NB4 (cell line): ENCODE results near the gene AFAP1.

Source experiments
- DNase-seq: peaks from one replicate; pipeline ENCODE4 v3.0.0; 2010; ENCODE audit warnings: low read depth
- H3K4me3 ChIP-seq: one replicate; pipeline ENCODE4 v1.5.1; 2011; ENCODE audit warnings: mild to moderate bottlenecking, low read depth, low read length, moderate library complexity
- CTCF ChIP-seq: IDR thresholded peaks from one replicate; pipeline ENCODE4 v1.5.1; 2012; ENCODE audit warnings: low read depth, low read length
- MYC ChIP-seq: IDR thresholded peaks from 2 replicates; pipeline ENCODE4 v1.6.1; 2011; ENCODE audit warnings: low read depth, low read length
- POLR2A ChIP-seq: IDR thresholded peaks from 2 replicates; pipeline ENCODE4 v1.6.1; 2011; ENCODE audit warnings: mild to moderate bottlenecking; ENCODE audit not compliant: insufficient read length; ENCODE audit errors: extremely low read depth
- TF ChIP-seq, protein P1 (sequence below): IDR thresholded peaks from 2 replicates; pipeline ENCODE4 v1.6.1; 2011; ENCODE audit warnings: low read depth, low read length

The AFAP1 gene

DNA sequence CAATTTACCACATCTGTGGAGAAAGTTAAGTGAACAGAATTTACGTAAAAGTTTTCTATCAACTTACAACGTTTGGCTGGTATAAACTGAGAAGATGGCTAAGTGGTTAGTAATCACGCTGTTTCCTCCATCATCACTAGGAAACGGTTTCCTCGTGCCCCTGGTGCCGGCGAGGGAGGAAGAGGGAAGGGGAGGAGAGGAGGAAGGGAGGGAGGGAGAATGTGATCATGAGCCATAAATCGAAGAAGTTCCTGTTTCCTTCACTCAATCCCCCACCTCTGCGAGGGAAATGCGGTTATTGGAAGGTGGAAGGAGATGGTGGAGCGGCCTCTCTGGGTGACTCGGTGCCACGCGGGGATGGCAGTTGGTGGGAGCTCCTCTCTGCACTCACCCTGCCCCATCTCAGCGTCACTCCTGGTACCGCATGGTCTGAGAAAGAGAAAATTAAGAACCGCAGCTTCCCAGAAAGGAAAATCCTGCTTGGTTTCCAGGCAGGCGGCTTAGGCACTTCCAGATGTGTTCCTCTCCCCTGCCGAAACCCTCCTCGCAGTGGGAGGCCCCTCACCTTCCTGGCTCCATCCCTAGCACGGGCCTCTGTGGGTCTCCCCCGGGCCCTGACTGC lies 216.8 kb downstream of the AFAP1 start:
- TF ChIP-seq CTCF = no peak
- no peak for TF ChIP-seq POLR2A
- TF ChIP-seq MYC = no peak
- TF ChIP-seq, protein P1, sequence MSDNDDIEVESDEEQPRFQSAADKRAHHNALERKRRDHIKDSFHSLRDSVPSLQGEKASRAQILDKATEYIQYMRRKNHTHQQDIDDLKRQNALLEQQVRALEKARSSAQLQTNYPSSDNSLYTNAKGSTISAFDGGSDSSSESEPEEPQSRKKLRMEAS = no peak
- no peak overlapping the region for H3K4me3 ChIP-seq

DNA sequence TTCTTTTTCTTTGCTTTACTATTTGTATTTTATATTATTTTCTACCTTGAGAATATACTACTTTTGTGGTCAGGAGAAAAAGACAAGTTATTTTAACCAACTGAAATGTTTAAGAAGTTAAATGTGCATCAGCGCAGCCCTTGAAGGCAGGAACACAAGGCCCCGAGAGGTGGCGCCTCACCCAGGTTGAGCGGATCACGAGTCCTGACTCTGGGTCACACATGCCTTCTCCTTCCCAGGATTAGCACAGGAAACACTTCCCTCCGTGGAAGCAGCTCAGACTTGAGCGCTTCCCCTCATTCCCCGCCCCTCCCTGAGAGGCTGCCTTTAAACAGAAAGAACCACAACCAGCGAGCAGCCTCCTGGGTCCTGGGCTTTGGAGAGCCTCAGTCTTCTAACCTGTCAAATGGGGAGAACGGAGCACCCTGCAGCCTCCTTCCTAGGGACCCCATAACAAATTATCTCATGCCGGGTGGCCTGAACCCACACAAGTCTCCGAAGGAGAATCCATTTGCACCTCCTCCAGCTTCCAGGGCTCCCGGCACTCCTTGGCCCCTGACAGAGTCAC lies 217.6 kb downstream of the AFAP1 start:
- H3K4me3 ChIP-seq = no peak overlapping the region
- no peak for TF ChIP-seq POLR2A
- peak; percentile 19 for TF ChIP-seq CTCF
- TF ChIP-seq, protein P1 = no peak
- TF ChIP-seq MYC = no peak
- DNase-seq = no peak

More for the DNA sequence above, 216.8 kb downstream of the AFAP1 start:
- DNase-seq = no peak

DNA sequence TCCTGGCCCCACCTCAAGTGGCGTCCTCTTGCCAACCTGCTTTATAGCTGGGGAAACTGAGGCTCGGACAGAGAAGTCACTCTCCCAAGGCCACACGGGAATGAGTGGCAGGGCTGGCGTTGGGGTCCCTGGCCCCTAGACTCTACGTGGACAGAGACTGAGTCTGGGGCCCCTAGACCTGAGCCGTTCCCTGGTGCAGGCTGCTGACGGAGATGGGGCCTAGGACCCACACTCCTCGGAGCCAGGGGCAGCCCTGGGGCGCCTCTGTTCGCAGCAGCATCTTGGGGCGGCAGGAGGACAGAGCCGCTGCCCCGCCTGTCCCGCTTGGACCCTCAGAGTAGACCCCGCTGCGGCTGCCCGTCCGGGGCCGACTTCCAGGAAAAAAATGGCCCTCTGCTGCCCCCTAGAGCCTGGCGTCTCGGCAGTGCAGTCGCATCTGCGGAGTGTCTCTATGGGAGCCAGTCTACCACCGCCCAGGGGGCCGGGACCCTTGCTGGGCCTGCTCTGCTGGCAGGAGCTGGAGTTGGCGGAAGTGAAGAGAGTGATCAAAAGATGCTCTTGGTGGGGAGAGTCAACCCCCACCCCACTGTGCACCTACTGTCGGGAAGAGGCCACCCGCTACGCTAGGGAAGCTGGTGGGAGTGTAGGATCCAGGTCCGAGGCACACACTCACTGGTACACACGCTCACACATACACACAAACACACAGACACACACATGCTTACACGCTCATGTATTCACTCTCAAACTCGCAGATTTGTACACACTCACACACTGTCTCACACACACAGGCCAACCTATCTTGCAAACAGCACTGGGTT lies 220.1 kb downstream of the AFAP1 start:
- DNase-seq = peak; percentile 60
- TF ChIP-seq, protein P1 = no peak
- no peak for TF ChIP-seq POLR2A
- peak; percentile 94 for TF ChIP-seq CTCF
- no peak for TF ChIP-seq MYC
- H3K4me3 ChIP-seq = no peak overlapping the region

- no peak overlapping the region for H3K4me3 ChIP-seq
- TF ChIP-seq MYC = no peak
- TF ChIP-seq, protein P1 = no peak
- no peak for TF ChIP-seq CTCF
- TF ChIP-seq POLR2A = no peak
- no peak for DNase-seq
Observed at GRCh38 chr4:7717946-7718490, 221.6 kb downstream of the AFAP1 start.

DNA sequence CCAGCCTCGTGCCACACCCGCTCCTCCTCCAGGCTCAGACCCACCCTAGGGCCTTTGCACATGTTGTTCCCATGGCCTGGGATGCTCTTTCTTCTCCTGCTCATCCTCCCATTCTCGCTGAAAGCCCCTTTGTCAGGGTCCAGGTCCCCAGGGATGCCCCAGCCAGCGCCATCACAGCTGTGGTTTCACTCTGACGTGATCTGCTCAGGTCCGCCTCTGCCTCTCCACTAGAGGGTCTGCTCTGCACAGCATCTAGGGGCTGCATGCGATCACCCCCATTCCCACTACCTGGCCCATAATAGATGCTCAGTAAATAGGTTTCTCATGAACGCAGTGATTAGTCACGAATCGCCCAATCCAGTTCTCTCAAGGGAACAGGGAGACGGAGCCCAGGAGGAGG lies 222.5 kb downstream of the AFAP1 start:
- TF ChIP-seq, protein P1 = no peak
- TF ChIP-seq CTCF = no peak
- TF ChIP-seq POLR2A = no peak
- H3K4me3 ChIP-seq = no peak overlapping the region
- no peak for DNase-seq
